Left renal pelvis (tissue), 4 donors: Measurements from ENCODE around the gene SAMD11. TPM values are rescaled to one million over a fixed set of nuclear protein-coding genes. Genes with fewer than 3 reads are reported as not detected.
"Not testable (repeated sequence)": the region's sequence is repeated elsewhere in the genome, so short reads cannot be mapped to it uniquely, and the experiment has no call there.

Experiments
- DNase-seq, 4 donors: peaks; one replicate each; pipeline ENCODE4 v3.0.0-alpha.2; 2013; ENCODE audit warnings: low read depth in 4 of 4, low spot score in 3 of 4
- polyA plus RNA-seq, 4 donors: library from polyadenylated mRNA; unstranded; fragments of 120-200 nt; gene quantifications; one replicate each; pipeline ENCODE4 v1.2.1, GENCODE V29; 2013; ENCODE audit not compliant: insufficient read length in 4 of 4

Gene SAMD11
- 10 to 100 TPM; 43.9 to 94.8 (median 63.0) TPM for polyA plus RNA-seq

- peak in 2 of 4 donors; percentile 83 to 85 for DNase-seq
These were observed at the start of gene SAMD11 for GRCh38 chr1:923131-923990. TSS of gene SAMD11 (plus strand) at chr1:923923. CDS start at chr1:924432, 509 bp downstream.

- not testable (repeated sequence) for DNase-seq
These were observed 47.1 kb upstream of the SAMD11 start for GRCh38 chr1:876428-877208.

- not testable (repeated sequence) for DNase-seq
These were observed 46.3 kb upstream of the SAMD11 start for GRCh38 chr1:877209-877986.

GRCh38 chr1:880511-880910 lies 43.2 kb upstream of the SAMD11 start:
- DNase-seq = not testable (repeated sequence)

- not testable (repeated sequence) for DNase-seq
These were observed 42.8 kb upstream of the SAMD11 start for GRCh38 chr1:880915-881314.

- DNase-seq = no peak
These were observed 37.4 kb upstream of the SAMD11 start for GRCh38 chr1:886311-886710.

GRCh38 chr1:886760-887159 lies 37.0 kb upstream of the SAMD11 start:
- DNase-seq = no peak

- no peak for DNase-seq
These were observed 35.4 kb upstream of the SAMD11 start for GRCh38 chr1:888297-888696.

GRCh38 chr1:889774-890173 lies 33.9 kb upstream of the SAMD11 start:
- DNase-seq = not testable (repeated sequence)

GRCh38 chr1:890234-890633 lies 33.5 kb upstream of the SAMD11 start:
- not testable (repeated sequence) for DNase-seq

GRCh38 chr1:890661-891060 lies 33.1 kb upstream of the SAMD11 start:
- DNase-seq = no peak

- no peak for DNase-seq
These were observed 26.5 kb upstream of the SAMD11 start for GRCh38 chr1:897226-897625.

GRCh38 chr1:897951-898350 lies 25.8 kb upstream of the SAMD11 start:
- not testable (repeated sequence) for DNase-seq

GRCh38 chr1:899636-900317 lies 23.9 kb upstream of the SAMD11 start:
- DNase-seq = no peak

GRCh38 chr1:901108-901859 lies 22.4 kb upstream of the SAMD11 start:
- DNase-seq = no peak

GRCh38 chr1:902802-903201 lies 20.9 kb upstream of the SAMD11 start:
- no peak for DNase-seq

- DNase-seq = no peak
These were observed 20.4 kb upstream of the SAMD11 start for GRCh38 chr1:903305-903704.

GRCh38 chr1:903721-904271 lies 19.9 kb upstream of the SAMD11 start:
- DNase-seq = no peak

- peak in 1 of 4 donors; percentile 67 for DNase-seq
These were observed 19.3 kb upstream of the SAMD11 start for GRCh38 chr1:904310-904950.
